BE2C (cell line): ENCODE measurements around the gene SEMA5B.

Source experiments
- DNase-seq: peaks from one replicate; pipeline ENCODE4 v3.0.0-alpha.2; 2020
- H3K27me3 ChIP-seq: fragments of 250-450 bp; sonication (Bioruptor Pico); 2 replicates; pipeline ENCODE4 v1.5.1; 2020; ENCODE audit warnings: mild to moderate bottlenecking
- H3K36me3 ChIP-seq: fragments of 250-450 bp; sonication (Bioruptor Pico); 2 replicates; pipeline ENCODE4 v1.5.1; 2020; ENCODE audit warnings: mild to moderate bottlenecking
- H3K4me1 ChIP-seq: fragments of 250-450 bp; sonication (Bioruptor Pico); 2 replicates; pipeline ENCODE4 v1.5.1; 2020
- H3K4me3 ChIP-seq: 2 replicates; pipeline ENCODE4 v1.5.1; 2011; ENCODE audit warnings: low read depth, low read length
- H3K9me3 ChIP-seq: fragments of 250-450 bp; sonication (Bioruptor Pico); 2 replicates; pipeline ENCODE4 v1.5.1; 2020
- CTCF ChIP-seq: IDR thresholded peaks from 2 replicates; pipeline ENCODE4 v1.5.1; 2012; ENCODE audit warnings: mild to moderate bottlenecking, low read depth, low read length

Gene SEMA5B

GRCh38 chr3:122913539-122914100 is 113.9 kb downstream of the SEMA5B start:
- H3K36me3 ChIP-seq: no peaks in the 10 kb centered on the region
- H3K27me3 ChIP-seq: no peaks in the 10 kb centered on the region
- no peak for DNase-seq
- TF ChIP-seq CTCF: no peak
- no peaks in the 10 kb centered on the region for H3K9me3 ChIP-seq
- no peak overlapping the region for H3K4me3 ChIP-seq
- peaks cover 4% of the 10 kb centered on the region for H3K4me1 ChIP-seq

DNA sequence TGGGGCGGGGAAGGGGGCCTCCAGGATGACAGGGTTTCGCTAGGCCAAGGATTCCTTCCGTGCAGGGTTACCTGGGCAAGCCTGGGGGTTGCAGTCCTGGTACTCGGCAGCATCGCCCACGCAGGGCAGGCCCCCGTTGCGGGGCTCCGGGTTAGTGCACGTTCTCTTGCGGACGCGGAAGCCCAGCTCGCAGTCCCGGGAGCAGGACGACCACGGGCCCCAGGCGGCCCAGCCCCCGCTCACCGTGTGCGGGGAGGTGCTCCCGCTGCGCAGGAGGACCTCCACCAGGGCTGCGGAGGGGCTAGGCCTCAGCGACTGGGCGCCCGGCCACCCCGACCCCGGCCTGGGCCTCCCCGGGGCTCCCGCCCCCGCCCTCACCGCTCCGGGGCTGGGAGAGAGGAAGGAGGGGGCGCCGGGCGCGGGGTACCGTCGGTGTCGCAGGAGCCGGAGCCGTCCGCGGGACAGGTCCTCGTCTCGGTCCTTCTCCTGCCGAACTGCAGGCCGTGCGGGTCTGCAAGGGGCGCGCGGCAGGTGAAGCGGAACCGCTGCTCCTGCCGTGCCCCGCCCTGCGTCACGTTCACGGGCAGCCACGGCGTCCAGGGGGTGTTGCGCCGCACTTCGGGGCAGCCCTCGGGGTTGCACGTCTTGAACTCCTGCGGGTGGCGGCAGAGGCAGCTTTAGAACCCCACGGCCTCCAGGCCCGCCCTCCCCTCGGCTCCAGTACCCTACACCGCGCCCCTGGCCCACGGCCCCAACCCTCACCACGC is 114.6 kb downstream of the SEMA5B start:
- no peak for DNase-seq
- no peak overlapping the region for H3K4me3 ChIP-seq
- H3K4me1 ChIP-seq: peaks cover 4% of the 10 kb centered on the region
- no peaks in the 10 kb centered on the region for H3K27me3 ChIP-seq
- no peak for TF ChIP-seq CTCF
- H3K9me3 ChIP-seq: no peaks in the 10 kb centered on the region
- H3K36me3 ChIP-seq: no peaks in the 10 kb centered on the region

DNA sequence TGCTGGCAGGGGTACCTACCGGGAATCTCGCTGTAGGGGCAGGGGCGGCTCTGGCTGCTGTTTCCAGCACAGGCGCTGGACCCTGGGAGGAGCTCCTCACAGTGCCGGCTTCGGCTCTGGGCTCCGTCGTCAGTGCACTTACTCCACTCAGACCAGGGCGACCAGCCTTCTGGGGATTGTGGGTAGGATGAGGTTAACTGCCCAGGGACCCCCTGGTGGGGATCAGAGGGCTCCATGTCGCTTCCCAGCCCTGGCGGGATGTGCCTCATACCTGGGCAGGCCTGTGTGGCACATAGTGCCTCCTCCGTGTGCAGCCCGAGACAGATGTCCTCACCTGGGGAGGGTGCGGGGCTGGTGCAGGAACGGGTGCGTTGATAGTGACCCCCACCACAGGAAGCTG is 115.7 kb downstream of the SEMA5B start:
- no peak overlapping the region for H3K4me3 ChIP-seq
- no peak for TF ChIP-seq CTCF
- H3K27me3 ChIP-seq: no peaks in the 10 kb centered on the region

GRCh38 chr3:122908251-122908650 is 119.3 kb downstream of the SEMA5B start:
- H3K4me3 ChIP-seq: no peak overlapping the region
- H3K4me1 ChIP-seq: peaks cover 4% of the 10 kb centered on the region
- DNase-seq: no peak
- H3K9me3 ChIP-seq: no peaks in the 10 kb centered on the region
- H3K27me3 ChIP-seq: no peaks in the 10 kb centered on the region
- no peak for TF ChIP-seq CTCF
- H3K36me3 ChIP-seq: no peaks in the 10 kb centered on the region

More for the DNA sequence above, 115.7 kb downstream of the SEMA5B start:
- H3K9me3 ChIP-seq: no peaks in the 10 kb centered on the region
- H3K36me3 ChIP-seq: no peaks in the 10 kb centered on the region
- peaks cover 4% of the 10 kb centered on the region for H3K4me1 ChIP-seq
- no peak for DNase-seq

DNA sequence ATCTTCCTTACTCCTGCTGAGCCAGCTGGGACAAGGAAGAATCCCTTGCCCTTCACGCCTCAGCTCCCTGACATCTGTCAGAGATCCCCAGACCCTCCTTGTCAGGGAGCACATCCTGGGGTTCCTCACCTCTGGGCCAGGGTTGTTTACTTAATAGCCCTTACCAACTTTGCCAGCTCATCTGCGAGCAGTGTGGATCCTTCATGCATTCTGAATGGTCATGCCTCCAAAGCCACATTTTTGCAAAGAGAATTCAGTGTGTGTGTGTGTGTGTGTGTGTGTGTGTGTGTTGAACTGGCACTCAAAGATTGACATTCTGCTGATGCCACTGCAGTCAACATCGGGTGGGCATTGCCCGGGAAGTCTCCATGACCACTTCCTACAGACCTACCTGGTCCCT is 120.1 kb downstream of the SEMA5B start:
- Histone ChIP-seq H3K27me3 (no peaks in the 10 kb centered on the region), H3K4me1 (peaks cover 4% of the 10 kb centered on the region), H3K9me3 (no peaks in the 10 kb centered on the region), H3K36me3 (no peaks in the 10 kb centered on the region), H3K4me3 (no peak overlapping the region)
- no peak for DNase-seq
- no peak for TF ChIP-seq CTCF

GRCh38 chr3:122903171-122903570 is 124.4 kb downstream of the SEMA5B start:
- DNase-seq: no peak
- no peaks in the 10 kb centered on the region for H3K36me3 ChIP-seq
- peaks cover 6% of the 10 kb centered on the region for H3K4me1 ChIP-seq
- no peaks in the 10 kb centered on the region for H3K9me3 ChIP-seq
- no peak for TF ChIP-seq CTCF
- no peaks in the 10 kb centered on the region for H3K27me3 ChIP-seq
- H3K4me3 ChIP-seq: no peak overlapping the region
